ENCODE results near the gene ABCC11. TPM values are rescaled to one million over a fixed set of nuclear protein-coding genes. Genes with fewer than 3 reads are reported as not detected.
"Not testable (repeated sequence)": the region's sequence is repeated elsewhere in the genome, so short reads cannot be mapped to it uniquely, and the experiment has no call there.

Gene ABCC11
- total RNA-seq, 1 donor from 2014 or later, result not detected

DNA sequence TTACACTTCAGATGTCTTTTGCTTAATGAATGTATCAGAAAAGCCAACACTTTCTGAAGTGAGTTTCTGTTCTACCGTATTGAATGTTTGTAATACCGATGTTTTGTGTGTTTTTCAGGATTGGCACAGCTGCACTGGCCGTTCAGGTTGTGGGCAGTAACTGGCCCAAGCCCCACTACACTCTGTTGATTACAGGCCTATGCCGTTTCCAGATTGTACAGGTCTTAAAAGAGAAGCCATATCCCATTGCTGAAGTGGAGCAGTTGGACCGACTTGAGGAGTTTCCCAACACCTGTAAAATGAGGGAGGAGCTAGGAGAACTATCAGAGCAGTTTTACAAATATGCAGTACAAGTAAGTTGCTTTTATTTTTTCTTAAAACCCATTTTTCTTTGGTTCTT, 4.7 kb upstream of the ABCC11 start:
- DNase-seq (no peak), ATAC-seq (no peak)
- intact Hi-C loops (cut with micrococcal nuclease), result no loop called here

DNA sequence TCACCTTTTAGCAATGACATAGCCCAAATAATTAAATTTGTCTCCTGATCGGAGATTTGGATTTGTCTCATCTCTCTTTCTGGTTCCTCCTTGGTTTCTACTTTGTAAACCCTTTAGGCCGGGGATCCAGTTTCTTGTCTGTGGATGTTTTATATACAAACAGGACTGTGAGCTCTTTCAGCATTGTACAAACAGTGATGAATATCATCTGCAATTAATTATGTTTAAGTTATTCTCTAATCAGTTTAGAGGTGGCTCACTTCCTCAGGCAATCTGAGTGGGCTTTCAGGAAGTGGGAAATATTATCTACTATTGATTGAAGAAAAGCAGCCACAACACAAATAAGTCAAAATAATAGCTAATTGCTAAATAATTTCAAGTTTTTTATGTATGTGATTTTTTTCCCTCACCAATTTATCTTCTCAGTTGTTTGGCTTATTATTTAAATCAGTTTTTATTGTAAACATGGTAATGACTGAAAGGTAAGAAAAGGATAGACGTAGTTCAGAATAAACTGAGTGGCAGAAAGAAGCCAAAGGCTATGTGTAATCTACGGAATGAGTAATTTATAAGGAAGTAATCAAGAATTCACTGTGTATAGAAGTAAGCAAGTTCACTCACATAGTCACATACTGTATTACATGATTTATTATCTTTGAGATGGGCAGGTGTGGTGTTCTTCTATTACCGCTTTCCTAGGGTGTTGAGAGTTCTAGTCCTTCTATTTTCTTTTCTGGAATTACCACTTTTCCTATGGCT, 3.4 kb upstream of the ABCC11 start:
- DNase-seq, result no peak
- no peak for ATAC-seq
- intact Hi-C loops (cut with micrococcal nuclease), result no loop called here

DNA sequence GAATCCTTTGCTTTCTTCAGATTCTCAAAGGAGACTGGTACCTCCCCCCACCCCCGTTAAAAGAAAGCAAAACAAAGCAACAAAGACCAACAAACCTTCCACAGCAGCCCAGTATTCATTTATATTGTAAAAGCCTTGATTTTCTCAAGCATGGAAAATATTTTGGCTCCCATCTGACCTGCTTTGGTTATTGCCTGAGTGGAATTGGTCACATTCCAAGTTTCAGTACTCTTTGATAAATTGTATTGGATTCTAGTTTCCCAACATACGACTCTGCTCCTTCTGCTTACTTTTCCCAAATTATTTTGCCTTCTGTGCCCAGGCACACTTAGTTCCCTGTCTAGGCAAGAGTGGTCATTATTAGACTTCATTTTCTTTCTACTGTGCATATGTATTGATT, 1.3 kb downstream of the ABCC11 start:
- DNase-seq (no peak), ATAC-seq (no peak)
- intact Hi-C loops (cut with micrococcal nuclease), result no loop called here

DNA sequence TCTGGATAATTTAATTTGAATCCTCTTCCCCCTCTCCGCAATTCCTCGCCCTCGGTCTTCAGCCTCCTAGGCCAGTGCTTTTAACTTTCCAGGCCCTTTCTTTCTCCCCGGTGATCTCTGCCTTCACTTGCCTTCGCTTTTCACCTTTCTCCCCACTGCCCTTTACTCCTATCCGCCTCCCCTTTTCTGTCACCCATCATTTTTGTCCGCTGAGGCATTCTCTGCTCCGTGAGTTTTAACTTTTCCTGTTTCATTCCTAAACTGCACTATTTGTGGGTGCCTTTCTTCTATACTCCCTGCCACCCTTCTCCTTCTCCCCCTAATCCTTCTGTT, 2.5 kb downstream of the ABCC11 start:
- ATAC-seq, result no peak
- intact Hi-C loops (cut with micrococcal nuclease), result no loop called here
- no peak for DNase-seq

DNA sequence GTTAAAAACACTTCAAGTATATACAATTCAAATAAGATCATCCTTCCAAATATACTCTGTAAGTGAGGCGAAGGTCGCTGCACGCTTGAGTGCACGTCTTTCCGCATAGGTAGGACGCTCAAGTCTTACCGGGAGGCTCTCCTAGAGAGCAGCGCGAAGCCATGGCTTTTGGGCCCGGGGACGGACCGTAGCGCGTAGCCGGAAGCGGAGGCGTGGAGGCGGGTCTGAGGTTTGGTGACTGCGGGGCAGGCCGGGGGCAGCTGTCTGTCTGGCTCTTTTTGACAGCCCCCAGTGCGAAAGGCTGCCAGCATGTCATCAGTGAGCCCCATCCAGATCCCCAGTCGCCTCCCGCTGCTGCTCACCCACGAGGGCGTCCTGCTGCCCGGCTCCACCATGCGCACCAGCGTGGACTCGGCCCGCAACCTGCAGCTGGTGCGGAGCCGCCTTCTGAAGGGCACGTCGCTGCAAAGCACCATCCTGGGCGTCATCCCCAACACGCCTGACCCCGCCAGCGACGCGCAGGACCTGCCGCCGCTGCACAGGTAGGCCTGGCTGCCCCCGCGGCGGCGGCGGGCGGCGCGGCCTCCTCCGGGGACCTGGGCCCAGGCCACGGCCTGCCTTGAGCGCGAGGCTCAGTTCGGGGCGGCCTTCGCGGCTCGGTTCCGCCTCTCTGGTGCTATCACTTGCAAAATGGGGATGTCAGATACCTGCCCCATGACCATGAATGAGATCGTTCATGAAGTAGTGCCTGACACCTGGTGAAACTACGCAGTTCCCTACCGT, 3.1 kb downstream of the ABCC11 start, which contains the start of gene LONP2:
LONP2 (plus strand) TSS at position 221 of the 783 bp plus-strand sequence; CDS start at position 310, 89 bp downstream.
- ATAC-seq (peak; percentile 100), DNase-seq (peak; percentile 94)
- intact Hi-C loops (cut with micrococcal nuclease), result no loop called here

DNA sequence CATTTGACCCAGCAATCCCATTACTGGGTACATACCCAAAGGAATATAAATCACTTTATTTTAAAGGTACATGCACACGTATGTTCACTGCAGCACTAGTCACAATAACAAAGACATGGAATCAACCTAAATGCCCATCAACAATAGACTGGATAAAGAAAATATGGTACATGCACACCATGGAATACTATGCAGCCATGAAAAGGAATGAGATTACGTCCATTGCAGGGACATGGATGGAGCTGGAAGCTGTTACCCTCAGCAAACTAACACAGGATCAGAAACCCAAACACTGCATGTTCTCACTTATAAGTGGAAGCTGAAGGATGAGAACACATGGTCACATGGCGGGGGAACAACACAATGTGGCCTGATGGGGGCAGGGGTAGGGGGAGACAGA, 7.2 kb downstream of the ABCC11 start:
- DNase-seq; intact Hi-C loops (cut with micrococcal nuclease): not testable (repeated sequence)

DNA sequence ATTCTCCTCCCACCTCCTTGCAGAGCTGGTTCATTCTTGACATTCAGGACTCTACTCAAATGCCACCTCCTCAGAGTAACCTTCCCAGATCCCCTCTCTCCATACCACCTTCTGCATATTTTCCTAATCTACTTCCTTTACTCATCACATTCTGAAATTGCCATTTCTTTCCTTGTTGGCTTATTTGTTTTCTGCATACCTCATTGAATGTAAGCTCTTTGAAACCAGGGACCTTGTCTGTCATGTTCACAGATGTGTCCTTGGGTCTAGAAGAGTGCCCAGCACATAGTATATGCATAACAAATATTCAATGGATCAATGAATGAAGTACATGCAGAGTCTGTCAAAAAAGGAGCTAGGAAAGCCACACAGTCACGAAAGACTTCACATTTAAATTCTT, 11.1 kb downstream of the ABCC11 start:
- DNase-seq, result no peak
- ATAC-seq, result no peak
- intact Hi-C loops (cut with micrococcal nuclease), result no loop called here

More for the DNA sequence above, 7.2 kb downstream of the ABCC11 start:
- not testable (repeated sequence) for ATAC-seq

DNA sequence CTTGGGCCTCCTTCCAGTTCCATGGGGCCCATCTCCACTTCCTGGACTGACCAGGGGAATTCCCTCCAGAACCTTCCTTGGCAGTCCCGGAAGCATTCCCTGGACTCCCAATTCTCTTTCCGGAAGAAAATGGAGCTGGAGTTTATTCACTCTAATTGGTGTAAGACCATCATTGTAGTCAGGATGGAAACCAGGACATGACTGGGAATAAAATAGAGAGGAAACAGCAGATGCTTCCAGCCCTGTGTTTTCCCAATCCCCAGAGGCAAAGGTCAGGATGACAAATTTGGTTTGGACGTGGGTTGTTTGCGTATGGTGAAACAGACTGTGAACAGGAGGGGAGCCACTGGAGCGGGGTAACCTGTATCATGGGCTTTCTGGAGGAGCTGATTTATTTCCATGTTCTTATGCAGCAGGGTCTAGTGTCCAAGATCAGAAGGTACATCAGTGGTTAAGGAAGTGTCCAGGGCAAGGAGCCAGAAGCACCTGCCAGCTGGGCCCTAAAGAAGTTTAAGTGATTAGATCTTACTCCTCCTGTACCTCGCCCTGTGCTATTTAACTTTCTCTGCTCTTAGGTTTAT, 11.7 kb downstream of the ABCC11 start:
- ATAC-seq, result no peak
- DNase-seq, result no peak
- intact Hi-C loops (cut with micrococcal nuclease), result no loop called here

DNA sequence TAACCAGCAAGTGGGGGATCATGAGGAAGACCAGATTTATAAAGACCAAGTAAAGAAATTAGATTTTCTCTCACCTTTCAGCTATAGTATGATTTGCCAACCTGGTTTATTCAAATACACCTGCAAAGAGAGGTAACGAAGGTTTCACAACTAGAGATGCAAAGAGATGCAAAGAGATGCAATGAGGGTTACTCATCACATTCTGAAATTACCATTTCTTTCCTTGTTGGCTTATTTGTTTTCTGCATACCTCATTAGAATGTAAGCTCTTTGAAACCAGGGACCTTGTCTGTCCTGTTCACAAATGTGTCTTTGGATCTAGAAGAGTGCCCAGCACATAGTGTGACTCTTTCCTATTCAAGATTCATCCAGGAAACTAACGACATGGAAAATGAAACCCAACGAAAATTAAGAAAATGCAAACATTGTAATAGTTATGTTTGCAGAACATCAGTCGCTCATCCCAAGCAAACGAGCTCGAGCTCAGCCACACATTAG, 12.2 kb downstream of the ABCC11 start:
- no peak for DNase-seq
- intact Hi-C loops (cut with micrococcal nuclease), result no loop called here
- no peak for ATAC-seq

DNA sequence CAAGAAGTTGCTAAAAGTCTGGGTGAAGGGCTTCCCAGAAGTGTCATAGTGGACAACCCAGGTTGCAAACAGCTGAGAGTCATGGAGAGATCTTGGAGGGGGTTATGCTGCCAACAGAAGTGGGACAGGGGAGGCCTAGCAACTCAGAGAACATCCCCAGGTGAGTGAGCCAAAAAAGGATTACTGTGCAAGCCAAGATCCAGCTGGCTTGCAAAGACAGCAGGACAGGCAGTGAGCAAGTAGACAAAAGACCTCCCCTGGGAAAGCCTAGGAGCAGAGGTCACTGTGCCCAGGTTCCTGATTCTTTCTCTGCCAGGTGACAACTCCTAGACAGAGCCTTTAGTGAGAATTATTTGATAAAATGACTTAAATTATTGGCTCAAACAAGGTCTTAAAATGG, 12.7 kb downstream of the ABCC11 start:
- intact Hi-C loops (cut with micrococcal nuclease), result no loop called here
- DNase-seq (no peak), ATAC-seq (no peak)

DNA sequence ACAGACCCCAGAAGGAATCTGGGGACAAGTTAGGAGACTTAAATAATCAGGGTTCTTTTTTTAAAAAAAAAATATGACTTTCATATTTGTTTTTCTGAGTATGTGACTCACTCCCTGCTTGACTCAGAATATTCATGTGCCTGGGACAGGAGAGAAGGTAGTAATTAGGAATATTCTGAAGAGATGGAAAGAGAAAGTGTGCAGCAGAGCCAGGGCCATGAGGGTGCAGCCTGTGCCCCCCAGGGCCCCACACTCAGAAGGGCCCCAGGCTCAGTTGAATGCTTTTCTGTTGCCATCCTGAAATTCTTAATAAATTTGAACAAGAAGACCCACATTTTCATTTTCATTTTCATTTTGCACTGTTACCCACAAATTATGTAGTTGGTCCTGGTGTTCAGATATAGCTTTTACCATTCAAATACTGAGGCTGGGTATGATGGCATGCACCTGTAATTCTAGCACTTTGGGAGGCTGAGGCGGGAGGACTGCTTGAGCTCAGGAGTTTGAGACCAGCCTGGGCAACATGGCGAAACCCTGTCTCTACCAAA, 14.8 kb downstream of the ABCC11 start:
- intact Hi-C loops (cut with micrococcal nuclease), result no loop called here
- DNase-seq (no peak), ATAC-seq (no peak)

DNA sequence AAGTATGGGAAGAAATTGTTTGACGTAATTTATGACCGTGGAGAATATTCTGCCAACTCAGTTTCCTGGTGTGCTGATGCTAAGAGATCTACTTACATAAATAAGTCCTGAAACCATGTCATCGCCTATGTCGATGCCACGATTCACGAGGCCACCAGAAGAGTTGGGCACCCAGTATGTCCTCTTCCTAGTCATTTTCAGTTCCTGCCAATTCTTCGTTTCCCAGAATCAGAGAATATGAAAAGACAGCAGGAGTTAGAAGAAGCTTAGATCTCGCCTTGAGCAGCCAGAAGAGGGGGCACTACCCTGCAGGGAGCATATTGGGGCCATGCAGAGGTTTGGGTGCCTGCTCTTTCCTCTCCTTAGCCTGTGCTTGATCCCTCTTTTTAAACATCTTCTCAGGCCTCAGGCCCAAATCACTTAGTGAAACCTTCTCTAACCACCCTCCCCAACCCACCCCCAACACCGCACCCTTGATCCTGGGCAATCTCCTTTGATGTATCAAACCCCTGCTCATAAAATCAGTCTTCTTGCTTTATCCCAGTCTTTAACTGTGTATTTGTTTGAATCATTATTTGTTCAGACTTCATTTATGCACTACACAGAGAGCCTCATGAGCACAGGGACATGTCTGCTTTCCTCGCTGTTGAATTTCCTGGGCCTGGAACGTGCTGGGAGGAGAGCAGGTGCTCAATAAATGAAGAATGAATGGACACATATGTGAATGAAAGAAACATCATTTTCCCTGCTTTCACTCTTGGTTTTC, 15.4 kb downstream of the ABCC11 start:
- ATAC-seq (no peak), DNase-seq (no peak)
- intact Hi-C loops (cut with micrococcal nuclease), result no loop called here

DNA sequence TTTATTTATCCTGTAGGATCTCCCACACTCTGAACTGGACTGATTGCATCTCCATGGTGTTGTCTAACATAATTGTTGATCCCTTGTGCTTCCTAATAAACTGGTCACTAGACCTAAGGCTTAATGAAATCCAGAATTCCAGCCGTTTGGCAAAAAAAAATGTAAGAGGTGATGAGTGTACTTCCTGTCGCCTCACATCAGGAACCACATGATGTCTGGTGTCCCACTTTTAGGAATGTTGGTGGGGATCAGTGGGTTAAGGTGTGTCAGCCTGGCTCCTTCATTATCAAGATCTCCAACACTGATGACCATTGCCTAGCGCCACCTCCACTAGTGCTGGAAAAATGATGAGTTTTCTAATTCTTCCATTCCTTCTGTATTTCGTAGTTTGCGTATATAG, 21.9 kb downstream of the ABCC11 start:
- DNase-seq (no peak), ATAC-seq (no peak)
- intact Hi-C loops (cut with micrococcal nuclease), result no loop called here

DNA sequence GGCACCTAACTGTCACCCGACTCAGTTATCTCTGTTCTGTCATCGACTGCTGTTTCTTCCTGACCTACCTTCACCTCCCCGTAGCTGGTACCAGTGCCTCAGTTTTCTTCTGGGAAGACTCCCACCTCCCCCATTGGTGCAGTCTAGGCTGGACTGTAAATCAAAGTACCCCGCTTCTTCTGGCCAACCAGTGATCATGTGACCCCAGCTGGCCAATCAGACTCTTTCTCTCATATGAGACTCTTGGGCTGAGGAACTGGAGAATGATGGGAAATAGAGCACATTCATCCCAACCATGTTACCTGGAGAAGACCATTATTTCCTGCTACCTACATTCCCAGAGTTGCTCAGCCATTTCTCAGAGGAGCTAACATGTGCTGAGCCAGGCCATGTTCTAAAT, 23.8 kb downstream of the ABCC11 start:
- ATAC-seq (no peak), DNase-seq (no peak)
- intact Hi-C loops (cut with micrococcal nuclease), result no loop called here

DNA sequence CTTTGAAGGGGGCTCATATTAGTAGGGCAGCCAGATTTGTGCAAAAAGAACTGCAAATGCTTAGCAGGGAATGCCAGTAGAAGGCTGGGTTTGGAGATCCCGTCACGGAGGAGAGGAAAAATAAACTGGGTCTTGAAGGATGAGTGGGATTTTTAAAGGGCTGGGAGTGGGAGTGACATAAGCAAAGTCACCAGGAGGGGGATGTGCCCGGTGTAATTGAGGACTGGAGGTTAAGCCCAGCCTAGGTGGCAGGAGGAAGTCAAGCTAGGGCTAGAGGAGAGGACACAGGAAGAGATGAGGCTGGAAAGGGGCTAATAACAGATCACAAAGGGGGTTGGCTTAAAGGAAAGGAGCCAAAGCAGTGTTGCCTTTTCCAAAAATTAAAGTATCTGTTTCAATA, 26.4 kb downstream of the ABCC11 start:
- no peak for ATAC-seq
- intact Hi-C loops (cut with micrococcal nuclease), result no loop called here
- no peak for DNase-seq

DNA sequence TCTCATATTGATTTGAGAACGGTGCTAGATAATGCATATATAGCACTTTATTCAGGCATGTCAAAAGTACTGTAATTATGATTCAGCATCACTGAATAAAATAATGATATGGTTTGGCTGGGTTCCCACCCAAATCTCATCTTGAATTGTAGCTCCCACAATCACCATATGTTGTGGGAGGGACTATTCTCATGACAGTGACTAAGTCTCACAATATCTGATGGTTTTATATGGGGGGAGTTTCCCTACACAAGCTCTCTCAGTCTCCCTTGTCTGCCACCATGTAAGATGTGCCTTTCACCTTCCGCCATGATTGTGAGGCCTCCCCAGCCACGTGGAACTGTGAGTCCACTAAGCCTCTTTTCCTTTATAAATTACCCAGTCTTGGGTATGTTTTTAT, 28.9 kb downstream of the ABCC11 start:
- ATAC-seq, result no peak
- no peak for DNase-seq
- intact Hi-C loops (cut with micrococcal nuclease), result no loop called here

DNA sequence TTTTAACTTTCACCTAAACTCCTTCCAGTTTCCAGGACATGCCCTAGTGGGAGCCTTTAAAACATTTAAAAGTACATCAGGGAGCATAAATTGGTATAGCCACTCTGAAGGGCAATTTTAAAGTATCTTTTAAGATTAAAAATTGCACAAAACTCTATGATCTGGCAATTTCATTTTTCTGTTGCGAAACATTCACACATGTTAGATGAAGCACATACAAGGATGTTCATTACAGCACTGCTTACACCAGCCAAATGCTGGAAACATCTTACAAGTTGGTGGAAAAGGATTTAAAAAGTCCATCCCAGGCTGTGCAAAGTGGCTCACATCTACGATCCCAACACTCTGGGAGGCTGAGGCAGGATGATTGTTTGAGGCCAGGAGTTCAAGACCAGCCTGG, 29.6 kb downstream of the ABCC11 start:
- intact Hi-C loops (cut with micrococcal nuclease), result no loop called here
- ATAC-seq (no peak), DNase-seq (no peak)

DNA sequence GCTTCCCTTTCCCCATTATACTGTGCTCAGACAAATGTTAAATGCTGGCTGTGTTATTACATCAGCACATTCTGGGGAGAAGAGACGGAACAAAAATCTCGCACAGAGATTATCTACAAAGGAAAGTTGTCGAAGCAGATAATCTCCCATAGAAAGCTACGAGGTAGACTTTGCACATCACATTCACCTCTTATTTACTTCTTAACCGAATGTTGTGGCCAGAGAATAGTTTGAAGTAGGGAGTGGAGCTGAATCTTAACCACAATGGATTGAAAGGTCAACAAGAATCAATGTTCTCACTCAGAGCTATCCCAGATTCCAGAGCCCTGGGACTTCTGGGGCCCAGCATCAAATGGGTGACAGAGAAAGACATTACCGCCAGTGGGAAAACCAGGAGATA, 31.6 kb downstream of the ABCC11 start:
- ATAC-seq (no peak), DNase-seq (no peak)
- intact Hi-C loops (cut with micrococcal nuclease), result no loop called here

DNA sequence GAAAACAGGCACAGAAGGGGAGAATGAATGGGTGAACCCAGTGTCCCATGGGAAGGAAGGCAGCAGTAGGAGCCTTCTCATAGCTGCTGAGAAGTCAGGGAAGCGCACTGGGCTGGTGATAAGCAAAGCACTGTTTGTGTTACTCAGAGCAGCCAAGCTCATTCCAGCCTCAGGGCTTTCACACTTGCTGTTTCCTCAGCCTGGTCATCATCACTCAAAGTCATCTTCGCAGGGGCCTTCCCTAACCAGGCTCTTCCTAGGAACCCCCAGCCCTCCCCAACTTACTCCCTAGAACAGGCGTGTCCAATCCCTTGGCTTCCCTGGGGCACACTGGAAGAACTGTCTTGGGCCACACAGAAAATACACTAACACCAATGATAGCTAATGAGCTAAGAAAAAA, 35.3 kb downstream of the ABCC11 start:
- ATAC-seq (no peak), DNase-seq (no peak)
- intact Hi-C loops (cut with micrococcal nuclease), result no loop called here
